ENCODE data around the gene SAMD3.
"Not testable (repeated sequence)": the region's sequence is repeated elsewhere in the genome, so short reads cannot be mapped to it uniquely, and the experiment has no call there.

The SAMD3 gene

DNA sequence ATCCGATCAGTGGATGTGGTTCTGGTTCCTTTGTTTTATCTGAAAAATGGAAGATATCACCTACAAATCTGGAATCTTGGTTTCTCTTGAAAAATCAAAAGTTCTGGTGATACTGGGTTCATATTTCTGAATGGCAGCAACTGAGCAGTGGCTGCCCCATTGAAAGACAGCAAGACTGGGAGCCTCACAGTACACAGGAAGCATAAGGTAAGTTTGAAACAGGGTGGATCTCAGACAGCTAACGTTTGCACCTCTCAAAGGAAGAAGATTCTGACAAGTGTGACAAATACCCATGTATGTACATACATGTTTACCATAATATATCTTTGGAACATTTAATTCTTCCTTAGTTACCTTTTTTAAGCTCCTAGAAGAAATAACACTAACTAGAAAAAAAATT, at the start of gene SAMD3:
Gene SAMD3, minus strand, starts transcription at position 177 of the 400 bp plus-strand sequence. CDS start 7,678 bp downstream, outside the sequence.
- no peak for DNase-seq

DNA sequence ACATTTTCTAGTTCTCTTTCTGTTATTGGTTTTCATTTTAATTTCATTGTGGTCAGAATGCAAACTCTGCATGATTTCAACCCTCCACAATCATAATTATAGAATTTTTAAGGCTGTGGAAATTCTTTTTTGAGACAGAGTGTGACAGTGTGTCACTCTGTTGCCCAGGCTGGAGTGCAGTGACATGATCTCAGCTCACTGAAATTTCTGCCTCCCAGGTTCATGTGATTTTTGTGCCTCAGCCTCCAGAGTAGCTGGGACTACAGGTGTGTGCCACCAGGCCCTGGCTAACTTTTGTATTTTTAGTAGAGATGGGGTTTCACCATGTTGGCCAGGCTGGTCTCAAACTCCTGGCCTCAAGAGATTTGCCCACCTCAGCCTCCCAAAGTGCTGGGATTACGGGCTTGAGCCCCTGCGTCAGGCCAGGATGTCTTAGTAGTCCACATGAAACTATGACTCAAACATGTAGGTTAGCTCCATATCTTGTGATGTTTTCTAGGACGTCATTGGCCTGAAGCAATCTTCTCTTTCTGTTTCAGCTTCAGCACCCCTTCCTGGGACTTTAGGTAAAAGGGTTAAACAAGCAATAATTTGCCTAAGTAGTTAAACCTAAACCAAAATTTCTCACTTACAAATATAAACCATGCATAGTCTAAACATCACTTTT, 47.4 kb upstream of the SAMD3 start:
- no peak for DNase-seq

DNA sequence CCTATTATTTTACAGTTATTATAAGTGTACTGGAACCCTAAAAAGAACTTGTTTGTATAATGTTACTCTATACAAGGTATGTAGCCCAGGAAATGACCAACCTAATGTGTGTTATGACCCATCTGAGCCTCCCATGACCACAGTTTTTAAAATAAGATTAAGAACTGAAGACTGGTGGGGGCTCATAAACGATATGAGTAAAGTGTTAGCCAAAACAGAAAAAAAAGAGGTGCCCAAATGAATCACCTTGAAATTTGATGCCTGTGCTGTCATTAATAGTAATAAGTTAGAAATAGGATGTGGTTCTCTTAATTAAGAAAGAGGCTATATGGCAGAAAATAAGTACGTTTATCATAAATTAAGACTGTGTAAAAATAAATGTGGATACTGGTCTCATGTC, 42.8 kb upstream of the SAMD3 start:
- DNase-seq, result not testable (repeated sequence)

DNA sequence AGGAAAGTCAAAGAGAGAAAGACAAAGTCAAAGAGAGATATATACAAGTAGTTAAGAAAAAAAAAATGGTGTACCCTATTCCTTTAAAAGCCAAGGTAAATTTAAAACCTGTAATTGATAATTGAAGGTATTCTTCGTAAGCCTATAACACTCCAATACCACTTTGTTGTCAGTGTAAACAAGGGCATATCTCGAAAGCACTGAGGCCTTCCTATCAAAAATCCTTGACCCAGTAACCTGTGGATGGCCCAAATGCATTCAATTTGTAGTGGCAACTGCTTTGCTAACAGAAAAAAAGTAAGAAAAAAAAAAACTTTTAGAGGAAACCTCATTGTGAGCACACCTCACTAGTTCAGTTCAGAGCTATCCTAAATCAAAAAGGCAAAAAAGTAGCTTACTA, 39.3 kb upstream of the SAMD3 start:
- no peak for DNase-seq

DNA sequence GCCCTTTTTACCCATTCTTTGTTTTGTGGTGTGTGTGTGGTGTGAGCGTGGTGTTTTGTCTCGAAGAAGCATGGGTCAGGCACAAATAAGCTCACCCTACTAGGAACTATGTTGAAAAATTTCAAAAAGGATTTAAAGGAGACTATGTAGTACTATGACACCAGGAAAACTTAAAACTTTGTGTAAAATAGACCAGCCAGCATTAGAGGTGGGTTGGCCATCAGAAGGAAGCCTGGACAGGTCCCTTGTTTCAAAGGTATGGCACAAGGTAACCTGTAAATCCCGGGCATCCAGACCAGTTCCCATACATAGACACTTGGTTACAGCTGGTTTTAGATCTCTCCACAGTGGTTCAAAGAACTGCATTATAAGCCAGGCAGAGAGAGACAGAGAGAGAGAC, 38.8 kb upstream of the SAMD3 start:
- not testable (repeated sequence) for DNase-seq

DNA sequence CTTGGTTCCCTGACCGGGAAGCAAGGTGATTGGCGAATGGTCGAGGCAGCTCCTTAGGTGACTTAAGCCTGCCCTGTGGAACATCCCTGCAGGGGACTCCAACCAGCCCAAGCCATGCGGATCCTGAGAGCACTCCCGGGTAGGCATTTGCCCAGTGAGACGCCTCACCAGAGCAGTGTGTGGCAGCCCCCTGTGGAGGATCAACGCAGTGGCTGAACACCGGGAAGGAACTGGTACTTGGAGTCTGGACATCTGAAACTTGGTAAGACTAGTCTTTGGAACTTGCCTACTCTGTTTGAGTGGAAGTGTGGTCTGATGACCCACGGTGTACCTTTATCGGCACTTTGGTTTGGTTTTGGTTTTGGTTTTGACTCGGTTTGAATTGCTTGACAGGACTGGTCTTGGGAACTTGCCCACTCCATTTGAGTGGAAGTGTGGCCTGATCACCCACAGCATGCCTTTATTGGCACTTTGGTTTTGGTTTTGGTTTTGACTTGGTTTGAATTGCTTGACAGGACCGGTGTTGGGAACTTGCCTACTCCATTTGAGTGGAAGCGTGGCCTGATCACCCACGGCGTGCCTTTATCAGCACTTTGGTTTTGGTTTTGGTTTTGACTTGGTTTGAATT, 38.0 kb upstream of the SAMD3 start:
- DNase-seq, result not testable (repeated sequence)

DNA sequence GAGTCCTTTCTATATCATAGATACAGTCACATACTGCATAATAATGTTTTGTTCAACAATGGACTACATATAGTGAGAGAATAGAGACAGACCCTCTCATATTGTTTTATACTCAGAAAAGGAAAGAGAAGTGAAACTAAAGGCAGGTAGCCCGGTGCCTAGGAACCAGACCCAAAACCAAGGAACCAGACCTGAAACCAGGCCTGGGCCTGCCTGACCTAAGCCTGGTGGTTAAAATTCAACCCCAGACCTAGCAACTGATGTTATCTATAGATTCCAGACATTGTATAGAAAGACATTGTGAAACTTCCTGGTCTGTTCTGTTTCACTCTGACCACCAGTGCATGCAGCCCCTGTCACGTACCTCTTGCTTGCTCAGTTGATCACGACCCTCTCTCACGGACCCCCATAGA, 37.3 kb upstream of the SAMD3 start:
- DNase-seq, result not testable (repeated sequence)

DNA sequence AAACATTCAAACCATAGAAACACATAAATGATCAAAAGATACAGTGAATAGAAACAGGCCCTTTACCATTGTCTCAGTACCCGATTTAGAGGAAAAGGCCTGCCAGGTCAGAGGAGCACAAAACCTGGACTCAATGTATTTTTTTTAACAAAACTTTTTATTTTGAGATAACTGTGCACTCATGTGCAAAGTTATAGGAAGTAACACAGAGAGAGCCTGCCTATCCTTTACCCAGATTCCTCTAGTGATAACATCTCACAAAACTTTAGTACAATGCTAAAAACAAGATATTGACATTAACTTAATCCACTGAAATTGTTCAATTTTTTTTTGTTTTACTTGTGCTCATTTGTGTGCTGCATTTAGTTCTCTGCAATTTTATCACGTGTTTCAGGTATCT, 36.8 kb upstream of the SAMD3 start:
- no peak for DNase-seq

DNA sequence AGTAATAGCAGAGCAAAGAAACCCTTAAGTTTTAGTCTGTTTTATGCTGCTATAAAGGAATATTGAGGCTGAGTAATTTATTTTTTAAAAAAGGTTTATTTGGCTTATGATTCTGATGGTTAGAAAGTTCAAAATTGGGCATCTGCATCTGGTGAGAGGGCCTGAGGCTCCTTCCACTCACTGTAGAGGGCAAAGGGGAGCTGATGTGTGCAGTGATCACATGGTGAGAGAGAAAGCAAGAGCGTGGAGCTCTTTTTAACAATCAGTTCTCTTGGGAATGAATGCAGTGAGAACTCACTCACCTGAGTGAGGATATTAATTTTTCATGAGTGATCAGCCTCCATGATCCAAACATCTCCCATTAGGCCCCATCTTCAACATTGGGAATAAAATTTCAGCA, 36.4 kb upstream of the SAMD3 start:
- DNase-seq, result no peak

DNA sequence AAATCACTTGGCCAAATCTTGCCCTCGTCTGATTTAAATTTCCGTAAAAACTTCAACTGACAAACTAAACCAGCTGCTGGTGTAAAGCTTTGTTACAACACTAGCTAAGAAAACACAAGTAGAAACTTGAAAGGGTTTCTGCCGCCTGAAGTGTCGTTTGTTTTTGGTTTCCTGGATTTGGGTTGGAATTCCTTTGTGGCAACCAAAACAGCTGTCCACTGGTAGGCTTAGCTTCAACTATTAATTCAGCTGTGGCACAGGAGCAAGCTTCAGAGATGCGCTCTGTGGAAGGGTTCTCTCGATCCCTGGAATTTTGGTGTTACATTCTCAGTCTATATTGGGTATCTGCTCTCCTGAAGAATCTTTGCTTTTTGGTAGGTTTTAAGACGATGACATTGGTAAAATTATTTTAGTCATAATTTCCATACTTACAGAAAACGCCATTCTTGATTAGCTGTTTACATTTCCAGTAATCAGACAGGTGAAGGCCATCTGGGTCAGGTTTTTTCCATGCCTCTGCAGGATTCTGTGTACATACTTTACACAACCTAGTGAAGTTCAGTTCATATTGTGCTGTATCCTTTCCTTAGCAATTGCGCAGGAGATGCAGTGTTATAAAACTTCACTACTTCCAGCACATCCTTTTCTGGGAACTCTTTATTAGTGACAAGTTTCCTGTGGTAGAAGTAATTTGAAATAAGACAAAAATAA, 29.9 kb upstream of the SAMD3 start:
- no peak for DNase-seq

GRCh38 chr6:130245267-130245666, 22.5 kb upstream of the SAMD3 start:
- no peak for DNase-seq

- DNase-seq, result no peak
Observed at GRCh38 chr6:130244728-130245127, 22.0 kb upstream of the SAMD3 start.

- DNase-seq, result peak; percentile 14
Observed at GRCh38 chr6:130240232-130240631, 17.5 kb upstream of the SAMD3 start.

- DNase-seq, result no peak
Observed at GRCh38 chr6:130239755-130240154, 17.0 kb upstream of the SAMD3 start.

DNA sequence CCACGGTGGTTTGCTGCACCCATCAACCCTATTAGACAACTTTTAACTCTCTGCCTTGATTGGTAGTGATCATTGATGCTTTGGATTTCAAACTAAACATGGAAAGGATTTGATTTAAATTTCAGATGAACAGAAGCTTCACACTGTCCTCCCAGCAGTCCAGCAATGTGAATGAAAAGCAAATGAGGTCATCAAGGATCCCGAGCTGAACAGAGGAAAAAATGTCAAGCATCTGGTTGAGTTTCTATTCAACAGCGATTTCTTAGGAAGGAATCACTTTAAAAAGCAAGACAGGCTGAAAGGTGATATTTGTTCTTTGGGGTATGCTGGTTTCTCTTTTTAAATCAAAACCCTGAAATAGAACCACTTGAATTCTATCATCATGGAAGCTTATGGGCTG, 10.6 kb upstream of the SAMD3 start:
- DNase-seq, result peak; percentile 5

DNA sequence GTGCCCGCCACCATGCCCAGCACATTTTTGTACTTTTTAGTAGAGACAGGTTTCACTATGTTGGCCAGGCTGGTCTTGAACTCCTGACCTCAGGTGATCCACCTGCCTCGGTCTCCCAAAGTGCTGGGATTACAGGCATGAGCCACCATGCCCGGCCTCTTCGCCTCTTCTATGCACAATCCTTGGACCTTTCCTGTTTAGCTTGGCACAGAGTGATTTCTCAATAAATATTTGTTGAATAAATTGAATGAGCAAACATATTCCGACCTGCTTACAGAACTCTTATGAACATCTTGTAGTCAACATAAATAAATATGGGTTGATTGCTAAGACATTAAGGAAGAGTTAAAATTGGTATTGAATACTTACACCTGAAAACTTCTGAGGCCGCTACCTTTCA, 7.8 kb upstream of the SAMD3 start:
- DNase-seq, result not testable (repeated sequence)

GRCh38 chr6:130229645-130230044, 6.9 kb upstream of the SAMD3 start:
- no peak for DNase-seq

DNA sequence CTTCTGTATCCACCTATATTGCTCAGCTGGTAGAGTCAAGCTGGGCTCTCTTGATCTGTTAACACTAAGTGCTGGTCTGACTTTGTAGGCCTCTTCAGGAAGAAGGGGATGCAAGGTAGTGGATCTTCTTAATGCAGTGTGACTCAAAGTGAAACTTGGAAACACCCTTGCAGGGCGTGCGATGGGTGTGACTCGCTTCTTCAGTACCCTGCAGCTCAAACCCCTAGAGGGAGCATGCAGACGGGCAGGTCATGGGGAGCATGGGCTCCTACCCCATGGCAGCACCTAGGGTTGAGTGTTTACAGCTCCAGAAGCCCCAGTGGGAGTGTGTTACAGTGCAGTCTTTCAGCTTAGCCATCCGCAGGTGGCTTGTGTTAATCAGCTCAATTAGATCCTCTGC, 757 bp upstream of the SAMD3 start:
- DNase-seq, result no peak

DNA sequence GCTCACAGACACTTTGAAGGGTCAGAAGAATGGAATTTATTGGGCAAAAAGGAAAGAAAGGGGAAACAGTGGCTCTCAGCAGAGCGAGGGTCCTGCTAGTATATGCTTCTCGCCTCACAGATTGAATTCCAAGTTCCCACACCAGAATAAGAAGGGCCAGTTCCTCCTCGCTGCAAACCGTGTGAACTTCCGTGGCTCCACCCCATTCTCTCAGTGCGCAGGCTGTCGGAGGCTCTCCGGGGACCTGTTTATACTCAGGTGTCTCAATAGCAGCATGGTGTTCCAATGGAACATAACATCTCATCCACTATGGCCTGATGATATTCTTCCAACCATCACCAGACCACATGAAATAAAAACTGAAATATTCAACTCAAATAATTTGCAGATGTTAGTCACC, 4.6 kb downstream of the SAMD3 start:
- no peak for DNase-seq

GRCh38 chr6:130216620-130217019, 6.1 kb downstream of the SAMD3 start:
- DNase-seq, result no peak

- DNase-seq, result no peak
Observed at GRCh38 chr6:130215526-130215925, 7.2 kb downstream of the SAMD3 start.

GRCh38 chr6:130212215-130212874, 10.4 kb downstream of the SAMD3 start:
- no peak for DNase-seq

DNA sequence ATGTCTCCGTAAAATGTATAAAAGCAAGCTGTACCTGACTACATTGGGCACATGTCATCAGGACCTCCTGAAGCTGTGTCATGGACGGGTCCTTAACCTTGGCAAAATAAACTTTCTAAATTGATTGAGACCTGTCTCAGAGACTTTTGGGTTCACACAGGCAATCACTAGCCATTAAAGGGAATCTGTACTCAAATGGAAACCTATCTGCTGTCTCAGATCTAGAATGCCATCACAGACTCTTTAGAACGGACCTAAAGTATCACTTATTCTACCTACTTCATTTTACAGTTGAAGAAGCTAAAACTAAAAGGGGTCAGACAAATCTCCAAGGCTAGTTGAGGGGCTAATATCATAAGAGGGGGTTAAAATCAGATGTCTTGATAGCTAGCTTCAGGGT, 11.1 kb downstream of the SAMD3 start:
- DNase-seq, result no peak
